Neural crest cell (in vitro differentiated cells): ENCODE results near the gene CDHR5. TPM values are rescaled to one million over a fixed set of nuclear protein-coding genes. Genes with fewer than 3 reads are reported as not detected.

Experiments used
- DNase-seq: peaks from one replicate; pipeline ENCODE4 v3.0.0; 2021; ENCODE audit warnings: low read depth, mixed read lengths, low spot score
- H3K27ac Mint-ChIP-seq: one replicate; pipeline ENCODE4 v1.8.0; 2021; ENCODE audit warnings: mild to moderate bottlenecking, mixed read lengths; ENCODE audit not compliant: unreplicated experiment
- H3K27me3 Mint-ChIP-seq: 2 replicates; pipeline ENCODE4 v1.8.0; 2021; ENCODE audit warnings: low read depth, mild to moderate bottlenecking, mixed read lengths
- H3K36me3 Mint-ChIP-seq: 2 replicates; pipeline ENCODE4 v1.8.0; 2021; ENCODE audit warnings: low read depth, mild to moderate bottlenecking, mixed read lengths
- H3K4me1 Mint-ChIP-seq: 2 replicates; pipeline ENCODE4 v1.8.0; 2021; ENCODE audit warnings: mixed read lengths
- H3K4me3 Mint-ChIP-seq: one replicate; pipeline ENCODE4 v1.8.0; 2021; ENCODE audit warnings: mild to moderate bottlenecking, mixed read lengths
- H3K9me3 Mint-ChIP-seq: 2 replicates; pipeline ENCODE4 v1.8.0; 2021; ENCODE audit warnings: mixed read lengths
- long read RNA-seq: library from polyadenylated mRNA; unstranded; transcript quantifications from one replicate; pipeline ENCODE4 v2.0.0, GENCODE V29; 2020
- total RNA-seq: library from RNA; stranded (reverse); gene quantifications from 2 replicates; pipeline ENCODE4 v1.2.1, GENCODE V29; 2021
- TF ChIP-seq, protein P1 (sequence below): fragments of 200-600 bp; sonication (generic); conservative IDR thresholded peaks from 2 replicates; pipeline ENCODE4 v1.5.0; 2021; ENCODE audit warnings: antibody characterized with exemption, mild to moderate bottlenecking

CDHR5 gene, protein sequence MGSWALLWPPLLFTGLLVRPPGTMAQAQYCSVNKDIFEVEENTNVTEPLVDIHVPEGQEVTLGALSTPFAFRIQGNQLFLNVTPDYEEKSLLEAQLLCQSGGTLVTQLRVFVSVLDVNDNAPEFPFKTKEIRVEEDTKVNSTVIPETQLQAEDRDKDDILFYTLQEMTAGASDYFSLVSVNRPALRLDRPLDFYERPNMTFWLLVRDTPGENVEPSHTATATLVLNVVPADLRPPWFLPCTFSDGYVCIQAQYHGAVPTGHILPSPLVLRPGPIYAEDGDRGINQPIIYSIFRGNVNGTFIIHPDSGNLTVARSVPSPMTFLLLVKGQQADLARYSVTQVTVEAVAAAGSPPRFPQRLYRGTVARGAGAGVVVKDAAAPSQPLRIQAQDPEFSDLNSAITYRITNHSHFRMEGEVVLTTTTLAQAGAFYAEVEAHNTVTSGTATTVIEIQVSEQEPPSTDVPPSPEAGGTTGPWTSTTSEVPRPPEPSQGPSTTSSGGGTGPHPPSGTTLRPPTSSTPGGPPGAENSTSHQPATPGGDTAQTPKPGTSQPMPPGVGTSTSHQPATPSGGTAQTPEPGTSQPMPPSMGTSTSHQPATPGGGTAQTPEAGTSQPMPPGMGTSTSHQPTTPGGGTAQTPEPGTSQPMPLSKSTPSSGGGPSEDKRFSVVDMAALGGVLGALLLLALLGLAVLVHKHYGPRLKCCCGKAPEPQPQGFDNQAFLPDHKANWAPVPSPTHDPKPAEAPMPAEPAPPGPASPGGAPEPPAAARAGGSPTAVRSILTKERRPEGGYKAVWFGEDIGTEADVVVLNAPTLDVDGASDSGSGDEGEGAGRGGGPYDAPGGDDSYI
- total RNA-seq, result not detected in 2 replicates
- long read RNA-seq, result 0 reads

DNA sequence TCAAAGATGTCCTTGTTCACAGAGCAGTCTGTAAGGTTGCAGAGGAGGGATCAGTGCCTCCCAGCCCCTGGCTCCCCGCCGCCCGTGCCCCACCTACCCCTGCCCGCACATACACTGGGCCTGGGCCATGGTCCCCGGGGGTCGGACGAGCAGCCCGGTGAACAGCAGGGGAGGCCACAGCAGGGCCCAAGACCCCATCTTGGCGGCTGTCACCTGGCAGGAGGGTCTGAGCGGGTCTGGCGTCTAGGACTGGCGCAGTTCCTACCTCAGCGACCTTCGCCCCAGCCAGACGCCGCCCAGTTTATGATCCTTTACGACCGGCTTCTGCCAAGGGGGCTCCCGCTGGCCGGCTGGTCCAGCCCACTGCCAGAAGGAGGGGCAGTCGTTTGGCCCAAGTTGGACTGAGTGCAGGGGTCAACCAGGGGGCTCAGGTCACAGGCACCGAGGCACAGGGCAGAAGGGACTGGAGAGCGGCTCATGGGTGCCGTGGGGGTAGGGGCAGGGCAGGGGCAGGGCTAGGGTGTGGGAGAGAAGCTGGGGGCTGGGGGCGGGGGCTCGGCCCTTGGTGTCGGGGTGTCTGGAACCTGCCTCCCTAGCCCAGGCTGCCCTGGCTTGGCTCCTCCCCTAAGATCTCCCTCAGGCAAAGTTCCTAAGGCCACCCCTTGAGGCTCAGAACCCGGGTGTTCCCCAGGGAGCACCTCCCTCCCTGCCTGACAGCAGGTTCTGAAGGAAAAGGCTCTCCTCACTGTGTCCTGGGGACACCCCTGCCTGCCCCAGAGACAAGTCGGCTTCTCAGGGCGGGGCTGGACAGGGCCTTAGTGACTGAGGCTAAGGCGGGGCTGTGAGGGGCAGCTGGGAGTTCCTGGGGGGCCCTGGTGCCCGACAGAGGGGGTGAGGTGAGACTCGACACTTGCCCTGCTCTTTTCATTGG is at the start of gene CDHR5:
Gene CDHR5 (minus strand): TSS at position 251 of the 931 bp plus-strand sequence. CDS start 53 bp downstream, at position 198.
- Mint-ChIP-seq H3K27ac (no peak within 1 kb of the TSS), H3K36me3 (peaks cover 6% of the 10 kb centered on the region), H3K4me3 (no peak within 1 kb of the TSS), H3K4me1 (peaks cover 11% of the 10 kb centered on the region), H3K27me3 (peaks cover 39% of the 10 kb centered on the region), H3K9me3 (no peaks in the 10 kb centered on the region)
- TF ChIP-seq, protein P1, sequence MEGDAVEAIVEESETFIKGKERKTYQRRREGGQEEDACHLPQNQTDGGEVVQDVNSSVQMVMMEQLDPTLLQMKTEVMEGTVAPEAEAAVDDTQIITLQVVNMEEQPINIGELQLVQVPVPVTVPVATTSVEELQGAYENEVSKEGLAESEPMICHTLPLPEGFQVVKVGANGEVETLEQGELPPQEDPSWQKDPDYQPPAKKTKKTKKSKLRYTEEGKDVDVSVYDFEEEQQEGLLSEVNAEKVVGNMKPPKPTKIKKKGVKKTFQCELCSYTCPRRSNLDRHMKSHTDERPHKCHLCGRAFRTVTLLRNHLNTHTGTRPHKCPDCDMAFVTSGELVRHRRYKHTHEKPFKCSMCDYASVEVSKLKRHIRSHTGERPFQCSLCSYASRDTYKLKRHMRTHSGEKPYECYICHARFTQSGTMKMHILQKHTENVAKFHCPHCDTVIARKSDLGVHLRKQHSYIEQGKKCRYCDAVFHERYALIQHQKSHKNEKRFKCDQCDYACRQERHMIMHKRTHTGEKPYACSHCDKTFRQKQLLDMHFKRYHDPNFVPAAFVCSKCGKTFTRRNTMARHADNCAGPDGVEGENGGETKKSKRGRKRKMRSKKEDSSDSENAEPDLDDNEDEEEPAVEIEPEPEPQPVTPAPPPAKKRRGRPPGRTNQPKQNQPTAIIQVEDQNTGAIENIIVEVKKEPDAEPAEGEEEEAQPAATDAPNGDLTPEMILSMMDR, result no peak
- DNase-seq, result no peak

DNA sequence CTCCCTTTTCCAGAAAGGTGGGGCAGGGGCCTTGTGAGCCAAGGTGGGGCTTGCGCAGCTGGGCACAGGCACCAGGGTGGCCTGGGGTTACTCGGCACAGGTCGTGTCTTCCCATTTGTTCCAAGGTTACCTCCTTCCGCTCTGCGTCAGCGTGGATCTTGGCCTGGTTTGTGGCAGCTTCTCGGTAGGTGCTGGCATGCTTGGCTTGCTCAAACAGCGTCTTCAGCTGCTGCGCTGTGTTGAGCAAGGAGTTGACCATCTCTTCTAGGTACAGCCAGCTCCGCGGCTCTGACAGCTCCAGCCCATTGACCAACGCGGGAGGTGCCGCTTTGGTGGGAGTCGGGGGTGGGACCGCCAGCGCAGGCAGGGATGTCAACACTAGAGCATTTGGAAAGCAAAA is 49.7 kb upstream of the CDHR5 start:
- Mint-ChIP-seq H3K27me3 (no peaks in the 10 kb centered on the region), H3K4me3 (no peak overlapping the region), H3K36me3 (peaks cover 16% of the 10 kb centered on the region), H3K27ac (no peak overlapping the region), H3K9me3 (no peaks in the 10 kb centered on the region), H3K4me1 (no peaks in the 10 kb centered on the region)
- DNase-seq, result no peak
- TF ChIP-seq, protein P1, result no peak

DNA sequence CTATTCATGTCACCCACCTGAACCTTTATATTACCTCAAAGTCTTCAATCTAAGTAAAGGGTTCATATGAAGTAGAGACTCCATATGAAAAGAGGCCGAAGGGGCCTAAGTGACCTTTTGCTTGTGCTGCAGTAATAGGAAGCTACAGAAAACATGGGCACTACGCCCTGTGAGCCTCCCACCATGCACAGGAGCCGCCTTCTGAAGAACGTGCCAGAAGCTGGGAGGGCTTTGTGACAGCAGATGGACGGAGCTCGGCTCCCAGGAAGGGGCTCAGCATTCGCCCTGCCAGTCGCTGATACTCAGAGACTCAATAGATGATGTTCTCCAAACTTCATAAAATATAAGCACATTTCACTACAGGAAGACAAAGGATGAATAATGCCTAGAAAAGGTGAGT is 49.1 kb upstream of the CDHR5 start:
- no peak for DNase-seq
- peaks cover 16% of the 10 kb centered on the region for H3K36me3 Mint-ChIP-seq
- no peaks in the 10 kb centered on the region for H3K4me1 Mint-ChIP-seq
- H3K27me3 Mint-ChIP-seq, result no peaks in the 10 kb centered on the region
- H3K9me3 Mint-ChIP-seq, result no peaks in the 10 kb centered on the region
- TF ChIP-seq, protein P1, result no peak
- H3K27ac Mint-ChIP-seq, result no peak overlapping the region
- no peak overlapping the region for H3K4me3 Mint-ChIP-seq

DNA sequence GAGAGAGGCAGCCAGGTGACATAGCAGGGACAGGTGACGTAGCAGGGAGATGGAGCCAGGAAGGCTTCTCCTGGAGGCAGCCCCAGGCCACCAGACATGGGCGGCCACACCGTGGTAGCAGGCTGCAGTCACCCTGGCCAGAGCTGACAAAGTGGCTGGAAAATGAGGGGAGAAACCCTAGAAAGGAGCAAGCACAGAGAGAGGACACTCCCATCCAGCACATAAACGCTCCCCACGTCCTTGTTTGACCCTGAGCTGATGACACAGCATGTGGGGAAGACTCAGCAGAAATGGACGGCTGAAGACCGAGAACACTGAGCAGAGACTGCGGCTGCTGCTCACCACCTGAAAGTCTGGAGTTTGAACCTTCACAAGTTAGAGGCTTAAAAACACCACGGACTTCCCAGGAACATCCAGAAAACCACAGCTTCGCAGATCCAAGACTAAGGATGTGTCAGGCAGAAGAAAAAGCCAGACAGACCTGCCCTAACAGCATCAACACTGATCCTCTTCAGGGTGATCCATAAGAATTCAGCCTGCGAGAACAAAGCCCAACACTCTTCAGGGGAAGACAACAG is 41.0 kb upstream of the CDHR5 start:
- peaks cover 5% of the 10 kb centered on the region for H3K36me3 Mint-ChIP-seq

More for the DNA sequence above, 41.0 kb upstream of the CDHR5 start:
- H3K9me3 Mint-ChIP-seq, result no peaks in the 10 kb centered on the region
- TF ChIP-seq, protein P1, result no peak
- H3K27me3 Mint-ChIP-seq, result no peaks in the 10 kb centered on the region
- no peak overlapping the region for H3K4me3 Mint-ChIP-seq
- no peak overlapping the region for H3K27ac Mint-ChIP-seq
- no peak for DNase-seq
- peaks cover 5% of the 10 kb centered on the region for H3K4me1 Mint-ChIP-seq
